Measurements from ENCODE around the gene RAP1B. TPM values are rescaled to one million over a fixed set of nuclear protein-coding genes. Genes with fewer than 3 reads are reported as not detected.
A peak's percentile ranks its signal among the peaks of the same experiment; 100 is the strongest.
"Not testable (repeated sequence)": the region's sequence is repeated elsewhere in the genome, so short reads cannot be mapped to it uniquely, and the experiment has no call there.

Gene RAP1B
- total RNA-seq, 2 donors from 2014 or later = 162 to 209 TPM

DNA sequence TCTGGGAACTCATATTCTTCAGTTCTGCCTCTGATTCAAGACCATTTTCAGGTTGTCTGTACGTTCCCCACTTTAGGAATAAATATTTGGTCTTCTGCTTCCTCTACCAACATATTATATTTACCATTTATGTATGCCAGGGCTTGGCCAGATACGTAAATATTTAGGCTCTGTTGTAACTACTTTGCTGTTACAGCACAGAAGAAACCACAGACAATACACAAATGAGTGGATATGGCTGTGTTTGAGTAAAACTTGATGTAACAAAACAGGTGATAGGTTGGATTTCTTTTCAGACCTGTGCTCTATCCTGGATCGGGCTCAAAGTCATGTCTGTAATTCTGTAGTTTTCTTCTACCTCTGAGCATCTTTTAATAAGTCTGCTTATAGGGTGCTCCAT, 37.5 kb downstream of the RAP1B start:
- peaks cover 3 to 29% of the 10 kb centered on the region in 2 donors for H3K36me3 Mint-ChIP-seq (ENCODE audit: insufficient read depth in 2 of 2)
- no peaks in the 10 kb centered on the region for H3K9me3 Mint-ChIP-seq
- peak; percentile 92 to 97 for ATAC-seq (replicated peaks in 1 of 2)
- peak overlapping the region; percentile 5 to 82 for H3K4me3 Mint-ChIP-seq
- peak overlapping the region; percentile 94 for H3K27ac Mint-ChIP-seq
- H3K4me1 Mint-ChIP-seq (ENCODE audit: low read depth) = peaks cover 61% of the 10 kb centered on the region
- no peak for DNase-seq
- no peaks in the 10 kb centered on the region for H3K27me3 Mint-ChIP-seq (ENCODE audit: low read depth)

DNA sequence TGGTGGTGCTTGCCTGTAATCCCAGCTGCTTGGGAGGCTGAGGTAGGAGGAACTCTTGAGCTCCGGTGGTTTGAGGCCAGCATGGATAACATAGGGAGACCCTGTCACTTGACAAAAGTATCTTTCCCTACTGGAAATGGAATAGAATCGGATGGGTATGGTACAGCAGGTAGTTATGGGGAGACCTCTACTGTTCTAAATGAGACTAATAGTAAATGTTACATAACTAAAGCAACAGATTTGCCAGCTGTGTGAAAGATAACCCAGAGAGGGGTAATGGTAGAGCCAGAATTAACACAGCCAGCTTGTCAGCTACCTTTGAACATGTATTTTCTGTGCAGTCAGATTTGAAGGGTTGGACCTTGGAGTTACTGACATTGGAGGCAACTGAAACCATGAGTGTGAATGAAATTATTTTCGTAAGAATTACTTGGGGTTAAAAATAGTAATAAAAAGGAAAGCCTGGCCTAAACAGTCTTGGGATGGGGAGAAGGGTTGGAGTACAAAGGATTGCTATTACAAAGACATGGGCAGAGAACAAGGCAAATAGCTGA, 54.4 kb downstream of the RAP1B start:
- Mint-ChIP-seq H3K36me3 (ENCODE audit: insufficient read depth in 2 of 2) (peaks cover 0 to 4% of the 10 kb centered on the region in 2 donors), H3K27ac (no peak overlapping the region), H3K27me3 (ENCODE audit: low read depth) (no peaks in the 10 kb centered on the region), H3K4me3 (no peak overlapping the region), H3K4me1 (ENCODE audit: low read depth) (no peaks in the 10 kb centered on the region), H3K9me3 (no peaks in the 10 kb centered on the region)
- ATAC-seq (replicated peaks in 1 of 2) = no peak
- DNase-seq = no peak

DNA sequence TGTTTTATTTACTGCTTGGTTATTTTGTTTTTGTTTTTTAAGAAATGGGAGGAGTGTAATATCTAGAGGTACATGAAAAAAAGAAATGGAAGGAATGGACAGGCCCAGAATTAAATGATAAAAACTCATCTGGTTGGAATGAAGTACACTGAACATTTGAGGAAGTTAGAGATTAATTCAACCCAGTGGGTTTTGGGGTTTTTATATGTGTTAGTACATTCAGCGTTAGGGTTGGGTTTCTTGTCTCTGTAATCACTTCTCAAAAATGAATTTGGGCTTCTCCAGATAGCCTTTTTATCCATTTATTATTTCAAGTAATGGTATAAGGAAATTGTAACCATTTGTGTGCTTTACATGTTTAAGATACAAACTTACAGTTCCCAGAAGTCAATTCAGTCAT, 56.6 kb downstream of the RAP1B start:
- no peaks in the 10 kb centered on the region for H3K9me3 Mint-ChIP-seq
- no peaks in the 10 kb centered on the region for H3K36me3 Mint-ChIP-seq (ENCODE audit: insufficient read depth in 2 of 2)
- H3K27me3 Mint-ChIP-seq (ENCODE audit: low read depth) = no peaks in the 10 kb centered on the region
- peaks cover 4% of the 10 kb centered on the region for H3K4me1 Mint-ChIP-seq (ENCODE audit: low read depth)
- H3K27ac Mint-ChIP-seq = peak overlapping the region; percentile 86
- DNase-seq (no peak), ATAC-seq (replicated peaks in 1 of 2) (no peak)
- H3K4me3 Mint-ChIP-seq = no peak overlapping the region

DNA sequence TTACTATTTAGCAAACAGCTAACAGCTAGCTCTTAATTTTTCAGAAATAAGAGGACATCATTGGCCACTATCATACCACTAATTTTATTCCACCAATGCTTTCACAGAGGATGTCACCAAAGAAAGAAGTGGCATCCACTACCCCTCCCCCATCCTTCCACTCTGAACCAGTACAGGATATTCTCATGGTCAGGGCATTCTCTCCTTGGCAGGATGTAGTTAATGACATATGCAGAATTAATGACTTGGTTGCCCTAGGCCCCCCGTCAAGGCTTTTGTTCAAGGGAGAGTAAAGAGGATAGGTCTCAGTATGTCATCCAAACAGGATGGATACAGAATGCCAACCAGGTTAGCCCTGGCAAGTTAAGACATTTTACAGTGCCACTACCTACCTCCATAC, 57.2 kb downstream of the RAP1B start:
- Mint-ChIP-seq H3K27ac (peak overlapping the region; percentile 30), H3K4me3 (no peak overlapping the region), H3K36me3 (ENCODE audit: insufficient read depth in 2 of 2) (no peaks in the 10 kb centered on the region), H3K4me1 (ENCODE audit: low read depth) (peaks cover 4% of the 10 kb centered on the region), H3K27me3 (ENCODE audit: low read depth) (no peaks in the 10 kb centered on the region), H3K9me3 (no peaks in the 10 kb centered on the region)
- no peak for DNase-seq
- ATAC-seq (replicated peaks in 1 of 2) = no peak

DNA sequence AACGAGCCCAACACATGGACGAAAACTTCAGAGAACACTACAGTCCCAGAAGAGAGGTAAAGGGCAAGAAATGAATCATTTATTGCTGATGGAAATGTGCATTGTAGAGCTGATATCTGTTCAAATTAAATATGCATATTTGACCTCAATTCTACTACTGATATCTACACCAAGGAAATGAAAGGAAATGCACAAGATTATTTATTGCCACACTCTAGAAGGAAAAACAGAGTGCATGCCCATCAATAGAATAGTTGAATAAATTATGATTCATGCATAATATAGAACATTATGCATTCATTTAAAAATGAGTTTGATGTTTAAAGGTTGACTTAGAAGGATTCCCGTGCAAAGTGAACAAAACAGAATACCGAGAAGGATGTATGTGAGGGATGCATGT, 60.5 kb downstream of the RAP1B start:
- peaks cover 34% of the 10 kb centered on the region for H3K4me1 Mint-ChIP-seq (ENCODE audit: low read depth)
- no peak for ATAC-seq (replicated peaks in 1 of 2)
- H3K27me3 Mint-ChIP-seq (ENCODE audit: low read depth) = no peaks in the 10 kb centered on the region
- peak overlapping the region; percentile 7 for H3K27ac Mint-ChIP-seq
- H3K9me3 Mint-ChIP-seq = no peaks in the 10 kb centered on the region
- H3K36me3 Mint-ChIP-seq (ENCODE audit: insufficient read depth in 2 of 2) = no peaks in the 10 kb centered on the region
- DNase-seq = no peak
- no peak overlapping the region for H3K4me3 Mint-ChIP-seq

DNA sequence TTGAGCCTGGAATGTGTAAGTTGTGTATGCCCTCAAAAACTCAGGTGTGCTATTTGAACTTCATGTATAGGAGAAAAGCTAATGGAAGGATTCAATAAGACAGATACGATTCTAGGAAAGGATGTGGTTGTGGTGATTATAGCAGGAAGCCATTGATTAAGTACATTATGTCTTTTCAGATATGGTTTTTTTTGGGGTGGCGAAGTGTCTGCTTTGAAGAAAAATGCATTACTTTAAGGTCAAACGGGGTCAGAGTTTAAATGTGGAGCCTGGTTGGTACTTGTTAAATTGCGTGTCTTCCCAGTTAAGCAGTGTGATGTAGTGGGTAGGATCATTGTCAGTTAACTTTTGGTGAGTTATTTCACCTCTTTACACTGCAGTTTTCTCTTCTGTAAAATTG, 63.1 kb downstream of the RAP1B start:
- H3K27ac Mint-ChIP-seq = peak overlapping the region; percentile 43
- H3K27me3 Mint-ChIP-seq (ENCODE audit: low read depth) = no peaks in the 10 kb centered on the region
- H3K9me3 Mint-ChIP-seq = no peaks in the 10 kb centered on the region
- no peaks in the 10 kb centered on the region for H3K36me3 Mint-ChIP-seq (ENCODE audit: insufficient read depth in 2 of 2)
- ATAC-seq (replicated peaks in 1 of 2) (peak; percentile 48 to 49), DNase-seq (peak in 1 of 2 donors; percentile 20)
- peaks cover 42% of the 10 kb centered on the region for H3K4me1 Mint-ChIP-seq (ENCODE audit: low read depth)
- H3K4me3 Mint-ChIP-seq = peak overlapping the region; percentile 9 to 52

DNA sequence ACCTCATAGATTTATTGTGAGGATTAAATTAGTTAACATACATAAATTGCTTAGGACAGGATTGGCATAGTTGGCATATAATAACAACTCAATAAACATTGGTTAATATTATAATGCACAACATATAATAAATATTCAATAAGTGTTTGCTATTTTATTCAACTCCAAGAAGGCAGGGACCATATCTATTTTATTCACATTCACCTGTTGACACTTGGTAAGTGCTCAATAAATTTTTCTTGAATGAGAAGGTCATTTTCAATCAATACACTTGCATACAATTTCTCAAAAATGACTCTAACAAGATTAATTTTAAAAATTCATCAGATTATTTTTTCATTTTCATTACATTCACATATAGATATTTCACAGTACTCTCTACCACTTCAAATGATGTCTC, 63.7 kb downstream of the RAP1B start:
- Mint-ChIP-seq H3K9me3 (no peaks in the 10 kb centered on the region), H3K27me3 (ENCODE audit: low read depth) (no peaks in the 10 kb centered on the region), H3K27ac (peak overlapping the region; percentile 43), H3K36me3 (ENCODE audit: insufficient read depth in 2 of 2) (no peaks in the 10 kb centered on the region), H3K4me3 (peak overlapping the region in 1 of 2 donors; percentile 52), H3K4me1 (ENCODE audit: low read depth) (peaks cover 43% of the 10 kb centered on the region)
- ATAC-seq (replicated peaks in 1 of 2) (no peak), DNase-seq (no peak)

DNA sequence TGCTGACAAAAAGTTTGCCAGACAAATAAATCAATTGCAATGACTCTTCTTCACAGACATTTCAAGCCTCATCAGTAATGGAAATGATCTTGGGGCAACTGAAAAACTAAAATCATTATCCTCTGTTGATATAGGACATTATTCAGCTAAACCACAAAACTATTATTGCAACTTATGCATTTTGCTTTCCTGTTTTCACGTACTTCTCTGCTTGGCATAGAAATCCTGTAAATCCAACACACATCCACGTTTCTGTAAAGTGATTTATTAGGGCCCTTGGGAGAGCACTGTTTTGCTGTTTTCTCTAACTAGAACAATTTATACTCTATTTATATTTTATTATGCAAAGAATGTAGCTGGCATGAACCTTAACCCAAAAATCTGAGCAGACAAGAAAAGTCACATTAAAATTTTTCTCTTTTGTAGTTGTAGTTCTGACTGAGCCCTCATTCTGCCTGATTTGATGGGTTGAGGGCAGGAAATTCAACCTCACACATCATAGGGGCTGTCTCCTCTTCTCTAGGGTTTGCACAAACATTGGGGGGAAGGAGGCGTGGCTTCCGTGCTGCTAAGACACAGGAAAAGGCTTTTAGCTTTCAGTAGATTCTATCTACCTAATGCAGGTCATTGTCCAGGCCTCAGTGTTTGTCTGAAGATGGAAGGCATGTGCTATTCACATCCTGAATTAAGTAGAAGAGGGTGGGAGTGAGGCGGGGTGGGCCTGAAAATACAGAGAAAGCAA, 64.6 kb downstream of the RAP1B start:
- Mint-ChIP-seq H3K36me3 (ENCODE audit: insufficient read depth in 2 of 2) (no peaks in the 10 kb centered on the region), H3K27ac (peak overlapping the region; percentile 89), H3K4me3 (peak overlapping the region; percentile 71 to 74), H3K27me3 (ENCODE audit: low read depth) (no peaks in the 10 kb centered on the region), H3K9me3 (no peaks in the 10 kb centered on the region), H3K4me1 (ENCODE audit: low read depth) (peaks cover 51% of the 10 kb centered on the region)
- DNase-seq (peak; percentile 71 to 74), ATAC-seq (replicated peaks in 1 of 2) (peak; percentile 83 to 84)

DNA sequence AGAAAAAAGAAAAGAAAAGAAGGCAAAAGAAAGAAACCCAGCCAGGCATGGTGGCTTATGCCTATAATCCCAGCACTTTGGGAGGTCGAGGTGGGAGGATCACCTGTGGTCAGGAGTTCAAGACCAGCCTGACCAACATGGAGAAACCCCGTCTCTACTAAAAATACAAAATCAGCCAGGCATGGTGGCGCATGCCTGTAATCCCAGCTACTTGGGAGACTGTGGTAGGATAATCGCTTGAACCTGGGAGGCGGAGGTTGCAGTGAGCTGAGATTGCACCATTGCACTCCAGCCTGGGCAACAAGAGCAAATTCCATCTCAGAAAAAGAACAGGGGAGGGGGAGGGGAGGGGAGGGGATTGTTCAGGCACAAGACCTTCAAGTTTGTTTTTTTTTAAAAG, 66.2 kb downstream of the RAP1B start:
- H3K4me3 Mint-ChIP-seq = peak overlapping the region in 1 of 2 donors; percentile 38

DNA sequence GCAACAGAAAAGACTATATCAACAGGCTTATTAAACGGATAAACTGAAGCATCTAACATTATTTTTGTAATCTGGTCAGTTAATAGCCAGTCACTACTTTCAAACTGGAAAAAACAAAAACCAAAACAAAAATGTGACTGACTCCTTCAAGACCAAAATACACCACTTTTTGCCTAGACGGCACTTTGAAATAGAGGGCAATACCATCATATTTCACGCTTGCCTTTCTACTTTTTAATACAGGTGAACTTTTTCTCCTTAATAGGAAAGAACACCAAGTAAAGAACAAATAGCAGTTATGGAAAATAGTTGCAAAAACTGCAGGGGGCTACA, 75.5 kb downstream of the RAP1B start:
- Mint-ChIP-seq H3K27me3 (ENCODE audit: low read depth) (no peaks in the 10 kb centered on the region), H3K27ac (peak overlapping the region; percentile 99), H3K9me3 (no peaks in the 10 kb centered on the region), H3K4me3 (peak overlapping the region; percentile 87 to 100), H3K4me1 (ENCODE audit: low read depth) (peaks cover 43% of the 10 kb centered on the region), H3K36me3 (ENCODE audit: insufficient read depth in 2 of 2) (peaks cover 0 to 20% of the 10 kb centered on the region in 2 donors)
- DNase-seq (no peak), ATAC-seq (replicated peaks in 1 of 2) (peak in 1 of 2 donors; percentile 0)

More for the DNA sequence above, 66.2 kb downstream of the RAP1B start:
- Mint-ChIP-seq H3K4me1 (ENCODE audit: low read depth) (peaks cover 47% of the 10 kb centered on the region), H3K27ac (peak overlapping the region; percentile 90)
- H3K36me3 Mint-ChIP-seq (ENCODE audit: insufficient read depth in 2 of 2); H3K9me3 Mint-ChIP-seq; H3K27me3 Mint-ChIP-seq (ENCODE audit: low read depth); ATAC-seq (replicated peaks in 1 of 2); DNase-seq: not testable (repeated sequence)

DNA sequence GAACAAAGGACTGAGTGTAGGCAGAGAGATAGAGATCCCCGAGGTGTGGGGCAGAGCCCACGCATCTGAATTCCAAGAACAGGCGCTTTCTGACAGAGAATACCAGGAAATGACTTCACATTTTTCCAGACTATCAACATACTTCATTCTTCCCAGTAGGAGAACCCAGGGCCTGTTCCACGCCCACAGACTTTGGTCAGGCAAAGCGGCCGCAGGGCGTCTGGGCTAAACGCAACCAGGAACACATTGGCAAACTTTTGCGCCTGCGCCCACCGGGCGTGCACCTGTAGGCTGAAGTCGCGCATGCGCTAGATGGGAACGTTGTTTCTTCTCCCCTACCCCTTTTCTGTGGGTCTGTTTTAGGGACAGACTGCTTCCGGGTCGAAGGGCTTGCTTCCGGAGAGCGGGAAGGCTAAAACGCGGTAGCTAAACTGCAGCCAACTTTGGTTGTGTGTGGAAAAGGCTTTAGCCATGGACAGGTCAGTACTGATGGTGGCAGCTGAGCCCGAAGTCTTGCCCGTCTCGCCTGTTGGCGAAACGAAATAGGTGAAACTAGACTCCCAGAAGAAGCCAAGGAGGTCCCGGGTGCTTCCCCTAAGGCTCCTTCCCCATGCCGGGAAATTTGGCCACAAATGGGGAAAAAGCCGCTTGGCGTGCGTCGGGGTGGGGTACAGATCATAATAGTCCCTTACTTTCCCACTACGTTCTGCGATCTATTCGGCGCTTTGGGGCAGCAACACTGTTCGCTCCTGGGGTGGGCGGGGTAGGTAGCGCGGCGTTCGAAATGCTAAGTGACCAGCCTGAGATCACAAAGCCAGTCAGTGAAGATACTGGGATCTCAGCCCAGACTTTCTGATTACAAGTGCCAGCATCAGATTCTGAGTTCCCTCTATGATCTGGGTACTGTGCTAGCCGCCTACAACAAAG, 76.2 kb downstream of the RAP1B start, which contains the start of gene NUP107:
Gene NUP107, plus strand, starts transcription at position 384 of the 927 bp plus-strand sequence. Its CDS starts 88 bp downstream, at position 472.
- Mint-ChIP-seq H3K4me3 (peak within 1 kb of the TSS; percentile 87 to 100), H3K27ac (peak within 1 kb of the TSS; percentile 99), H3K4me1 (ENCODE audit: low read depth) (peaks cover 43% of the 10 kb centered on the region), H3K9me3 (no peaks in the 10 kb centered on the region), H3K27me3 (ENCODE audit: low read depth) (no peaks in the 10 kb centered on the region), H3K36me3 (ENCODE audit: insufficient read depth in 2 of 2) (peaks cover 0 to 22% of the 10 kb centered on the region in 2 donors)
- DNase-seq = peak; percentile 97 to 98
- ATAC-seq (replicated peaks in 1 of 2) = peak; percentile 98

DNA sequence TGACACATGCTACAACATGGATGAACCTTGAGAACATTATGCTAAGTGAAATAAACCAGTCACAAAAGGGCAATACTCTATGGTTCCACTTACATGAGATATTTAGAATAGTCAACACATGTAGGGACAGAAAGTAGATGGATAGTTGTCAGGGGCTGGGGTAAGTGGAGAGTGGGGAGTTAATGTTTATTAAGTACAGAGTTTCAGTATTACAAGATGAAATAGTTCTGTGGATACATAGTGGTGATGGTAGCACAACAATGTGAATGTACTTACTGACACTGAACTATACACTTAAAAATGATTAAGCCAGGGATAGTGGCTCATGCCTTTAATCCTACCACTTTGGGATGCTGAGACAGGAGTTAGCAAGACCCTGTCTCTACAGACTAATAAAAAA, 84.8 kb downstream of the RAP1B start:
- ATAC-seq (replicated peaks in 1 of 2) (no peak), DNase-seq (no peak)
- peaks cover 5 to 47% of the 10 kb centered on the region in 2 donors for H3K36me3 Mint-ChIP-seq (ENCODE audit: insufficient read depth in 2 of 2)
- peak overlapping the region; percentile 17 for H3K27ac Mint-ChIP-seq
- H3K27me3 Mint-ChIP-seq (ENCODE audit: low read depth) = no peaks in the 10 kb centered on the region
- H3K4me1 Mint-ChIP-seq (ENCODE audit: low read depth) = no peaks in the 10 kb centered on the region
- H3K4me3 Mint-ChIP-seq = no peak overlapping the region
- no peaks in the 10 kb centered on the region for H3K9me3 Mint-ChIP-seq

DNA sequence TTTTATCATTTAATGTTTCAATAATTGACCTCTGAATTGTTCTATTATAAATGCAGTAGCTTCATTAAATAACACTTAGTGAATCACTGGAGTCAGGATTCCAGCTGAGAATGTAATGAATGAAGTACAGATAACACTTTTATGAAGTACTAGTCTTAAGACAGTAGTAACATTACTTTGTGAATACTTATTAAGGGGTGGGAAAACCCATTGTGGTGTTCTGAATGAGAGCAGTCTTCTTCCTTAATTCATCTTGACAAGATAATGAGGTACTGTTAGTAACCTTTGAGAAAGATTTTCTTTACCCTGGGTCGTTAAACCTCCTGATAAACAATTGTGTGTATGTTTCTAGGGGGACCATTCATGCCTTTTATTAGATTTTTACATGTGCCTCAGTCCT, 88.8 kb downstream of the RAP1B start:
- Mint-ChIP-seq H3K9me3 (no peaks in the 10 kb centered on the region), H3K36me3 (ENCODE audit: insufficient read depth in 2 of 2) (peaks cover 9 to 34% of the 10 kb centered on the region in 2 donors), H3K4me1 (ENCODE audit: low read depth) (no peaks in the 10 kb centered on the region), H3K4me3 (no peak overlapping the region), H3K27ac (no peak overlapping the region), H3K27me3 (ENCODE audit: low read depth) (no peaks in the 10 kb centered on the region)
- ATAC-seq (replicated peaks in 1 of 2) (no peak), DNase-seq (no peak)
